ENCODE measurements around the gene FAT1. TPM values are rescaled to one million over a fixed set of nuclear protein-coding genes. Genes with fewer than 3 reads are reported as not detected.

Gene FAT1
- total RNA-seq, 1 experiment from 2014 or later: 172 TPM

DNA sequence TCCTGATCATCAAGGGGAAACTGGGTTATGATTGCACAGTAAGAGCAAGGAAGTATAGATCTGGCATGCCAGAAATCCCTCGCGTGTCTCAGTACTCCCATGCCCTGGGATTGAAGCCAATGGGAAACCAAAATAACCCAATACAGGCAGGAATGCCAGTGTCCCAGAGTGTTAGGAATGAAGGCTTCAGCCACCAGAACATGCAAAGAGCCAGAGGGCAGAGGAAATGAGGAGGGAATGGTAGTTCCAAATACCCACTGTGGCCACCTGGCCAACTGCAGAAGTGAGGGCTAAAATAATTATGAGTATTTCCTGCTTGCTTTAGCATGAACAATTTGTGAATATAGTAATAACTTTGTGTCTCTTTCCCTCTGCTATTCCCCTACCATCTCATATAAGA lies 180.4 kb downstream of the FAT1 start:
- TF ChIP-seq OVOL2 (CRISPR knock-in tag; IDR thresholded peaks at IDR 0.05; ENCODE audit: borderline replicate concordance) (no peak), CREB1 (CRISPR knock-in tag; IDR thresholded peaks at IDR 0.05) (no peak), GABPB1 (CRISPR knock-in tag; IDR thresholded peaks at IDR 0.05) (no peak), MYBL2 (CRISPR knock-in tag; IDR thresholded peaks at IDR 0.05) (no peak), NR1H2 (CRISPR knock-in tag; IDR thresholded peaks at IDR 0.05) (no peak), ATF1 (CRISPR knock-in tag; IDR thresholded peaks at IDR 0.05) (no peak), FOXK1 (CRISPR knock-in tag; IDR thresholded peaks at IDR 0.05) (no peak), ZNF396 (CRISPR knock-in tag; IDR thresholded peaks at IDR 0.05; ENCODE audit: borderline replicate concordance) (no peak), TEAD1 (CRISPR knock-in tag; IDR thresholded peaks at IDR 0.05) (no peak), PRRX2 (CRISPR knock-in tag; IDR thresholded peaks at IDR 0.05) (no peak), ZNF416 (CRISPR knock-in tag; IDR thresholded peaks at IDR 0.05) (no peak)
- TF ChIP-seq, protein P1, sequence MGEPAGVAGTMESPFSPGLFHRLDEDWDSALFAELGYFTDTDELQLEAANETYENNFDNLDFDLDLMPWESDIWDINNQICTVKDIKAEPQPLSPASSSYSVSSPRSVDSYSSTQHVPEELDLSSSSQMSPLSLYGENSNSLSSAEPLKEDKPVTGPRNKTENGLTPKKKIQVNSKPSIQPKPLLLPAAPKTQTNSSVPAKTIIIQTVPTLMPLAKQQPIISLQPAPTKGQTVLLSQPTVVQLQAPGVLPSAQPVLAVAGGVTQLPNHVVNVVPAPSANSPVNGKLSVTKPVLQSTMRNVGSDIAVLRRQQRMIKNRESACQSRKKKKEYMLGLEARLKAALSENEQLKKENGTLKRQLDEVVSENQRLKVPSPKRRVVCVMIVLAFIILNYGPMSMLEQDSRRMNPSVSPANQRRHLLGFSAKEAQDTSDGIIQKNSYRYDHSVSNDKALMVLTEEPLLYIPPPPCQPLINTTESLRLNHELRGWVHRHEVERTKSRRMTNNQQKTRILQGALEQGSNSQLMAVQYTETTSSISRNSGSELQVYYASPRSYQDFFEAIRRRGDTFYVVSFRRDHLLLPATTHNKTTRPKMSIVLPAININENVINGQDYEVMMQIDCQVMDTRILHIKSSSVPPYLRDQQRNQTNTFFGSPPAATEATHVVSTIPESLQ (CRISPR knock-in tag; IDR thresholded peaks at IDR 0.05): no peak
- TF ChIP-seq, protein P2, sequence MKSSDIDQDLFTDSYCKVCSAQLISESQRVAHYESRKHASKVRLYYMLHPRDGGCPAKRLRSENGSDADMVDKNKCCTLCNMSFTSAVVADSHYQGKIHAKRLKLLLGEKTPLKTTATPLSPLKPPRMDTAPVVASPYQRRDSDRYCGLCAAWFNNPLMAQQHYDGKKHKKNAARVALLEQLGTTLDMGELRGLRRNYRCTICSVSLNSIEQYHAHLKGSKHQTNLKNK (CRISPR knock-in tag; IDR thresholded peaks at IDR 0.05): no peak
- TF ChIP-seq, protein P3, sequence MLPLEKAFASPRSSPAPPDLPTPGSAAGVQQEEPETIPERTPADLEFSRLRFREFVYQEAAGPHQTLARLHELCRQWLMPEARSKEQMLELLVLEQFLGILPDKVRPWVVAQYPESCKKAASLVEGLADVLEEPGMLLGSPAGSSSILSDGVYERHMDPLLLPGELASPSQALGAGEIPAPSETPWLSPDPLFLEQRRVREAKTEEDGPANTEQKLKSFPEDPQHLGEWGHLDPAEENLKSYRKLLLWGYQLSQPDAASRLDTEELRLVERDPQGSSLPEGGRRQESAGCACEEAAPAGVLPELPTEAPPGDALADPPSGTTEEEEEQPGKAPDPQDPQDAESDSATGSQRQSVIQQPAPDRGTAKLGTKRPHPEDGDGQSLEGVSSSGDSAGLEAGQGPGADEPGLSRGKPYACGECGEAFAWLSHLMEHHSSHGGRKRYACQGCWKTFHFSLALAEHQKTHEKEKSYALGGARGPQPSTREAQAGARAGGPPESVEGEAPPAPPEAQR (CRISPR knock-in tag; IDR thresholded peaks at IDR 0.05): no peak
- TF ChIP-seq, protein P4, sequence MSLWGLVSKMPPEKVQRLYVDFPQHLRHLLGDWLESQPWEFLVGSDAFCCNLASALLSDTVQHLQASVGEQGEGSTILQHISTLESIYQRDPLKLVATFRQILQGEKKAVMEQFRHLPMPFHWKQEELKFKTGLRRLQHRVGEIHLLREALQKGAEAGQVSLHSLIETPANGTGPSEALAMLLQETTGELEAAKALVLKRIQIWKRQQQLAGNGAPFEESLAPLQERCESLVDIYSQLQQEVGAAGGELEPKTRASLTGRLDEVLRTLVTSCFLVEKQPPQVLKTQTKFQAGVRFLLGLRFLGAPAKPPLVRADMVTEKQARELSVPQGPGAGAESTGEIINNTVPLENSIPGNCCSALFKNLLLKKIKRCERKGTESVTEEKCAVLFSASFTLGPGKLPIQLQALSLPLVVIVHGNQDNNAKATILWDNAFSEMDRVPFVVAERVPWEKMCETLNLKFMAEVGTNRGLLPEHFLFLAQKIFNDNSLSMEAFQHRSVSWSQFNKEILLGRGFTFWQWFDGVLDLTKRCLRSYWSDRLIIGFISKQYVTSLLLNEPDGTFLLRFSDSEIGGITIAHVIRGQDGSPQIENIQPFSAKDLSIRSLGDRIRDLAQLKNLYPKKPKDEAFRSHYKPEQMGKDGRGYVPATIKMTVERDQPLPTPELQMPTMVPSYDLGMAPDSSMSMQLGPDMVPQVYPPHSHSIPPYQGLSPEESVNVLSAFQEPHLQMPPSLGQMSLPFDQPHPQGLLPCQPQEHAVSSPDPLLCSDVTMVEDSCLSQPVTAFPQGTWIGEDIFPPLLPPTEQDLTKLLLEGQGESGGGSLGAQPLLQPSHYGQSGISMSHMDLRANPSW (CRISPR knock-in tag; conservative IDR thresholded peaks at IDR 0.05; ENCODE audit: low read depth): no peak
- TF ChIP-seq, protein P5, sequence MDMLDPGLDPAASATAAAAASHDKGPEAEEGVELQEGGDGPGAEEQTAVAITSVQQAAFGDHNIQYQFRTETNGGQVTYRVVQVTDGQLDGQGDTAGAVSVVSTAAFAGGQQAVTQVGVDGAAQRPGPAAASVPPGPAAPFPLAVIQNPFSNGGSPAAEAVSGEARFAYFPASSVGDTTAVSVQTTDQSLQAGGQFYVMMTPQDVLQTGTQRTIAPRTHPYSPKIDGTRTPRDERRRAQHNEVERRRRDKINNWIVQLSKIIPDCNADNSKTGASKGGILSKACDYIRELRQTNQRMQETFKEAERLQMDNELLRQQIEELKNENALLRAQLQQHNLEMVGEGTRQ (CRISPR knock-in tag; IDR thresholded peaks at IDR 0.05): no peak
- Mint-ChIP-seq H3K4me3 (no peak overlapping the region), H3K27me3 (ENCODE audit: low read depth) (no peaks in the 10 kb centered on the region; the same call in 1 of the 2 replicates), H3K9me3 (peaks cover 34% of the 10 kb centered on the region), H3K36me3 (peaks cover 15% of the 10 kb centered on the region), H3K4me1 (0 out of 2 replicates have a peak, but pooled peaks cover under 1% of the 10 kb centered on the region), H3K27ac (no peak overlapping the region)
- POLR2A ChIA-PET: no interaction called here
- ATAC-seq: no peak
- CTCF ChIA-PET: no interaction called here
- no peak for DNase-seq (ENCODE audit: low spot score)

DNA sequence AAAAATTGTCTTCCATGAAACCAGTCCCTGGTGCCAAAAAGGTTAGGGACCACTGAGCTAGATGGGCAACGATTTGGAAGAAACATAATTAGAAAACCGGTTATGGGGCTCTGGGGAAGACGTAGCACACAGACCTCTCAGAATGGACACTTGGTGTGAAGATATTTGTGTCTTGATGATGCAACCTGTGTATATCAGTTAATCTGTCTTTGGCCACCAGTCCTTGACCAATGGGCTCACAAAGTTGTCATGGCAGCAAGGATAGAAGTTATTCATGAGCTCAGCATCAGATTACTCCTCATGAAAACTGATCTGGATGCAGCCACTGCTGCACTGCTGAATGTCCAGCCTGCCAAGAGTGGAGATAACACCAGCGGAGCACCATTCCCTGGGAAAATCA lies 181.9 kb downstream of the FAT1 start:
- DNase-seq (ENCODE audit: low spot score): no peak
- Mint-ChIP-seq H3K36me3 (peaks cover 15% of the 10 kb centered on the region), H3K4me1 (0 out of 2 replicates have a peak, but pooled peaks cover 3% of the 10 kb centered on the region), H3K27me3 (ENCODE audit: low read depth) (no peaks in the 10 kb centered on the region; the same call in 1 of the 2 replicates), H3K9me3 (peaks cover 29% of the 10 kb centered on the region), H3K27ac (no peak overlapping the region), H3K4me3 (no peak overlapping the region)
- ATAC-seq: no peak
- ChIA-PET POLR2A (no interaction called here), CTCF (no interaction called here)
- TF ChIP-seq TEAD4 (CRISPR knock-in tag; IDR thresholded peaks at IDR 0.05) (no peak), MYBL2 (CRISPR knock-in tag; IDR thresholded peaks at IDR 0.05) (no peak), ZNF416 (CRISPR knock-in tag; IDR thresholded peaks at IDR 0.05) (no peak), NFATC4 (CRISPR knock-in tag; IDR thresholded peaks at IDR 0.05) (no peak), EMX1 (CRISPR knock-in tag; IDR thresholded peaks at IDR 0.05) (no peak), SP1 (CRISPR knock-in tag; conservative IDR thresholded peaks at IDR 0.05) (no peak), ZNF219 (CRISPR knock-in tag; IDR thresholded peaks at IDR 0.05; ENCODE audit: borderline replicate concordance) (no peak), ZNF317 (CRISPR knock-in tag; IDR thresholded peaks at IDR 0.05; ENCODE audit: borderline replicate concordance, low read depth) (no peak)
- TF ChIP-seq, protein P6, sequence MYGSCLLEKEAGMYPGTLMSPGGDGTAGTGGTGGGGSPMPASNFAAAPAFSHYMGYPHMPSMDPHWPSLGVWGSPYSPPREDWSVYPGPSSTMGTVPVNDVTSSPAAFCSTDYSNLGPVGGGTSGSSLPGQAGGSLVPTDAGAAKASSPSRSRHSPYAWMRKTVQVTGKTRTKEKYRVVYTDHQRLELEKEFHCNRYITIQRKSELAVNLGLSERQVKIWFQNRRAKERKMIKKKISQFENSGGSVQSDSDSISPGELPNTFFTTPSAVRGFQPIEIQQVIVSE (CRISPR knock-in tag; IDR thresholded peaks at IDR 0.05; ENCODE audit: borderline replicate concordance): no peak
- TF ChIP-seq, protein P7, sequence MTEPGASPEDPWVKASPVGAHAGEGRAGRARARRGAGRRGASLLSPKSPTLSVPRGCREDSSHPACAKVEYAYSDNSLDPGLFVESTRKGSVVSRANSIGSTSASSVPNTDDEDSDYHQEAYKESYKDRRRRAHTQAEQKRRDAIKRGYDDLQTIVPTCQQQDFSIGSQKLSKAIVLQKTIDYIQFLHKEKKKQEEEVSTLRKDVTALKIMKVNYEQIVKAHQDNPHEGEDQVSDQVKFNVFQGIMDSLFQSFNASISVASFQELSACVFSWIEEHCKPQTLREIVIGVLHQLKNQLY (CRISPR knock-in tag; IDR thresholded peaks at IDR 0.05): no peak
- TF ChIP-seq, protein P8, sequence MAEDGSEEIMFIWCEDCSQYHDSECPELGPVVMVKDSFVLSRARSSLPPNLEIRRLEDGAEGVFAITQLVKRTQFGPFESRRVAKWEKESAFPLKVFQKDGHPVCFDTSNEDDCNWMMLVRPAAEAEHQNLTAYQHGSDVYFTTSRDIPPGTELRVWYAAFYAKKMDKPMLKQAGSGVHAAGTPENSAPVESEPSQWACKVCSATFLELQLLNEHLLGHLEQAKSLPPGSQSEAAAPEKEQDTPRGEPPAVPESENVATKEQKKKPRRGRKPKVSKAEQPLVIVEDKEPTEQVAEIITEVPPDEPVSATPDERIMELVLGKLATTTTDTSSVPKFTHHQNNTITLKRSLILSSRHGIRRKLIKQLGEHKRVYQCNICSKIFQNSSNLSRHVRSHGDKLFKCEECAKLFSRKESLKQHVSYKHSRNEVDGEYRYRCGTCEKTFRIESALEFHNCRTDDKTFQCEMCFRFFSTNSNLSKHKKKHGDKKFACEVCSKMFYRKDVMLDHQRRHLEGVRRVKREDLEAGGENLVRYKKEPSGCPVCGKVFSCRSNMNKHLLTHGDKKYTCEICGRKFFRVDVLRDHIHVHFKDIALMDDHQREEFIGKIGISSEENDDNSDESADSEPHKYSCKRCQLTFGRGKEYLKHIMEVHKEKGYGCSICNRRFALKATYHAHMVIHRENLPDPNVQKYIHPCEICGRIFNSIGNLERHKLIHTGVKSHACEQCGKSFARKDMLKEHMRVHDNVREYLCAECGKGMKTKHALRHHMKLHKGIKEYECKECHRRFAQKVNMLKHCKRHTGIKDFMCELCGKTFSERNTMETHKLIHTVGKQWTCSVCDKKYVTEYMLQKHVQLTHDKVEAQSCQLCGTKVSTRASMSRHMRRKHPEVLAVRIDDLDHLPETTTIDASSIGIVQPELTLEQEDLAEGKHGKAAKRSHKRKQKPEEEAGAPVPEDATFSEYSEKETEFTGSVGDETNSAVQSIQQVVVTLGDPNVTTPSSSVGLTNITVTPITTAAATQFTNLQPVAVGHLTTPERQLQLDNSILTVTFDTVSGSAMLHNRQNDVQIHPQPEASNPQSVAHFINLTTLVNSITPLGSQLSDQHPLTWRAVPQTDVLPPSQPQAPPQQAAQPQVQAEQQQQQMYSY (CRISPR knock-in tag; IDR thresholded peaks at IDR 0.05): no peak

Measured in WTC11 (cell line).